NCI-H1417 treated with DMSO at 0.1 percent for 48 hours (cell line): ENCODE results near the gene SEC11C.

Experiments used
- DNase-seq: peaks from one replicate; lab custom pipeline; 2025; lab: John Stamatoyannopoulos, UW

The SEC11C gene

GRCh38 chr18:59145055-59145454 lies 5.4 kb downstream of the SEC11C start:
- no peak for DNase-seq

- peak; percentile 91 for DNase-seq
Measured at GRCh38 chr18:59148192-59148591, 8.5 kb downstream of the SEC11C start.

DNA sequence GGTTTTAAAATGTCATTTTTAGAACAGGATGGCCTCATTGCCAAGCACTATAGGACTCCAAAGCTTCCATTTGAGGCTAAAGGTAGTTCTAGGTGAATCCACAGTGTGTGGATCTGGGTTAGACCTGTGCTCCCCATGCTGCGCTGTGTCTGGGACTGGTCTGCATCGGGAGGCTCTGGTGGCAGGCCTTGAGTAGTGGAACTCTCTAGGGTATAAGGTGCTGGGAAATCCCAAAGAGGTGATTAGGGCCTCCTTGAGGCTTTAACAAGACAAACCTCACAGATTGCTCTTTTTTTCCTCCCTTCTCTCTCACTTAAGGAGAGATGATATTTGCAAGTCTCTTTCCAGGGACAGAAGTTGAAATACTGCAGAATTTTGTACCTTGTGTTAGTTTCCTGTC lies 9.3 kb downstream of the SEC11C start:
- DNase-seq, result no peak

DNA sequence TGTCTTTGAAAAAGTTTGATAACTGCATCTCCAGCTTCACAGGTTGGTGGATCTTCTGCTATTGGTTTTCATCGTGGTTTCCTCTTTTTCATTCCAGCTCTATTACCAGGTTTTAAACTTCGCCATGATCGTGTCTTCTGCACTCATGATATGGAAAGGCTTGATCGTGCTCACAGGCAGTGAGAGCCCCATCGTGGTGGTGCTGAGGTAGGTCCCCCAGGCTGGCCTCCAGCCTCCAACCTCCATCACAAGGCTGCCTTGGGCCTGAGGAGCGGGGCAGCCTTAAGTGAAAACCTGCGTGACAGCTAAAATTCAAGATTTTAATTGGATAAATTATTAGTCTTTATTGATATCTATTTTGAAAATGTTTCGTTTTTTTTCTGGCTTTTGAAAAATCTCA lies 9.7 kb downstream of the SEC11C start:
- no peak for DNase-seq

- no peak for DNase-seq
Measured at GRCh38 chr18:59150236-59150635, 10.6 kb downstream of the SEC11C start.

- no peak for DNase-seq
Measured at GRCh38 chr18:59155153-59155552, 15.5 kb downstream of the SEC11C start.

- DNase-seq, result no peak
Measured at GRCh38 chr18:59156316-59156715, 16.6 kb downstream of the SEC11C start.

DNA sequence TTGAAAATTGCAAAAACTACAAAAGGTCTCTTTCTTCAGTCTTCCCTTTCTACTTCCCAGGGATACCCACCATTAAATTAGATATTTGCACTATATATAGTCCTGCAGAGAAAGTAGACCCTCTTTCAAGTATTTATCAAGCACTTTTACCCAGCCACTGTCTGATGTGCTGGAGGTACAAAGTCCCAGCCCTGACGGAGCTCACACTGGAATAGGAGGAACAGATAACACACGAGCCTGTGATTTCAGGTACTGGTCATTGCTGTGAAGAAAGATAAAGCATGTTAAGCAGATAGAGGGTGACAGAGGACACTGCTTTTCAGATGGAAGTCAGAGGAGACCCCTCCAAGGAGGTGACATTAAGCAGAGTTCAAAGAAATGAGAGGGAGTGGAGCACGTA lies 19.6 kb downstream of the SEC11C start:
- DNase-seq, result no peak

DNA sequence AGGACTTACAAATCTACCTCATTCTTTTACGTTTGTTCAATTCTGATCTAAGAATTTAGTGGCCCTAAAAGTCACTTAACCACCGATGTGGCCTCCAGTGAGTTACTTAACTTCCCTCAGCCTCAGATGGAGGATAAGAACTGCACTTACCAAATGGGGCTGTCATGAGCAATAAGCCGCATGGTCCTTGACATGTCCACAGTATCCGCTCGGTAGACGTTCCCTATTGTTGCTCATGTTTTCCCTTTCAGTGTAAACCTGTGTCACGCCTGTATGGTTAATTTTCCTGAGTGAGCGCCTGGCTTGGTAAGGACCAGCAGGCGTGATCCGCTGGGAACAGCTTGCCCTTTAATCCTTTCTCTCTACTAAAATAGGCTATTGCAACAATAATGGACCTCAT lies 20.3 kb downstream of the SEC11C start:
- DNase-seq, result peak; percentile 37

GRCh38 chr18:59172664-59173249 lies 33.1 kb downstream of the SEC11C start:
- DNase-seq, result no peak

- DNase-seq, result no peak
Measured at GRCh38 chr18:59177485-59177884, 37.8 kb downstream of the SEC11C start.

DNA sequence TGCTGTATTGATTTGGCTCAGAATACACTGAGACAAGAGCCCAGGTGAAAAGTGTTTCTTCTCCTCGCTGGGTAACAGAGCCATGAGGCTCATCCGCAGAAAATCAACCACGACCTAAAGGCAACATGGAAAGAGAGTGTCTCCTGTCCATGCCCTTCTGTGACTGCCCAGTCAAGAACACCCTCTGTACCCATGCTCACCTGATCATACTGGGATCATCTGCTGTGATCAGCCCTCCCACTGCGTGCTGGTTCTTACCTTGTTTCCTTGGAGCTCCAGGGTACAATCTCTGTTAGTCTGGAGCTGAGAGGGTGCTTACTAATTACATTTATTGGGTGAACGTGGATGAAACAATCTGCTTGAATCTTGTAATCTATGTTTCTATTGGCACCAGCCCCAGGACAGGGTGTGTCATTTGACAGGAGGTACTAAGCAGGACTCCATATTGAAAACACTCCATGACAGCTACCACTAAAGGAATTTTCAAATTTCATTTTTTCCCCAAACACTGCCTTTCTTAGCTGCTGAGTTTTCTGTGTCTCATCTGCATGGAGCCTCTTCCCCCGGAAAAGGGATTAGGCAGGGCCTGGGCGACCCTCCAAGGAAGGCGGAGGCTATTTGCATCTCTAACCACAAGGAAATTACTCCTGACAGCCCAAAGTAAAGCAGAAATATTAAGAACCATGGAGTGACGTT lies 40.6 kb downstream of the SEC11C start:
- DNase-seq, result no peak

DNA sequence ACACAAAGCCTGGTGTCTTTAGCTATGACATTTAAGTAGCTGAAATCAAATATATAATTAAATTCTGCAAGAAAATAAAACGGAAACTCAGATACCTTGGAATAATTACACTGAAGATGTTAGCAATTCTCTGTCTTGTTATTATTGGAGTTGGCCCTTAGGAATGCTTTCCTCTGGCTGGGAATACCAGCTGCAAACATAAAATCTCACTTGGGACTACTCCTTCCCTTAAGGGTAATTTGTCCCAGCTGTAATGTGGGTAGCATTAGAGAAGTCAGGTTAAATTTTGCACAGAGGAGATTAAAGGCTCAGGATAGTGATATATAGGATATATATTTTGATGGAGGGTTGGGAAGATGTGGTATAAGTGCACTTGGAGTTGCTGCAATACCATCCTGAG lies 43.0 kb downstream of the SEC11C start:
- DNase-seq, result no peak

DNA sequence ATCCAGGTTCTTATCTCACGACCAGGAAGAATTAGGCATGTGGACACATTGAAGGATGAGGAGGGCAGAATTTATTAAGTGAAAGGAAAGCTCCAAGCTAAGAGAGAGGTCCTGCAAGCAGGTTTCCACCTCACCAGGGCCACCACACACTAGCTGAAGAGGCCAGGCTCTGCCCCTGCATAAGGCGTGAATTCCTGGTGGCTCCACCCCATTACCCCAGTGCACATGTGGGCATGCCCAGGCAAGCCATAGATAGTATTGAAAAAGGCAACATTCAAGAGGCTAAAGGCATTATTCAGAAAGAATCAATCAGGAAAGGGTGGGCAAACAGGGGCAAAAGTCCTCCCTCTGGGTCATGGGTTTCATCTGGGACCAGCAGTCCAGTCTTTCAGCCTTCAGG lies 49.3 kb downstream of the SEC11C start:
- DNase-seq, result no peak

GRCh38 chr18:59189746-59190145 lies 50.1 kb downstream of the SEC11C start:
- DNase-seq, result no peak

- DNase-seq, result no peak
Measured at GRCh38 chr18:59196161-59196725, 56.6 kb downstream of the SEC11C start.

DNA sequence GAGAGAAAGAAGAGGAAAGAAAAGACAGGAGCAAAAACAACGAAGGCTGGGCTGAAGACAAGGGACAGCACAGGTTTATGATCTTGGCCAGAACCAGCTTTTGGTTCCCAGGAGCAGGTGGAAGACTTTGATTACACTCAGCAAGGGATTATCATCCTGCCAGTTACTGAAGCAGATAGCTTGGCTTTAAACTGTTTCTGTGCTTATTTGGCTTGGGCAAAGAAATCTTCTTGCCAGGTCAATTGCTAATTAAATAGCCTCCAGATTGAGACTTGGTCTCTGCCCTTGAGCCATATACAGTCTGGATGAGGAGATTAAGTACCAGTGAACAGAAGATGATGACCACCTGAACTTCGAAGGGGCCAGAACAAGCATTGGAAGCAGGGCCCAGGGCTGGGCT lies 58.0 kb downstream of the SEC11C start:
- no peak for DNase-seq

DNA sequence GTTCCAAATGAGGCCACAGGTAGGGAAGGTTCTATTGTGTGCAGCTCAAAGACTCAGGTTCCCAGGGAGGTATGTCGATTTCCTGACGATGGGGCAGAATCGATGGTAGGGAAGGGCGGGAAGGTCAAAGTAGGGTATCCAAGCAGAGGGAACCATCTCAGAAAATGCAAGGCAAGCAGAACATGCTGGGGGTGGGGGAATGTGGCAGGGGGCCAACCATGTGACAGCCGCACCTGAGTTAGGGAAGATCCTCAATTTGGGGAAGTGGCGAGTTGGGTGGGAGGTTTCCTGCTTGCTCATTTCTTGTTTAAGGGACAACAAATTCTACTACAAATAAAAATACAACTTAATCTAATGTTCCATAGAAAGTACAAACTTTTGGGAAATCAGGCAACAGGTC lies 58.5 kb downstream of the SEC11C start:
- no peak for DNase-seq

DNA sequence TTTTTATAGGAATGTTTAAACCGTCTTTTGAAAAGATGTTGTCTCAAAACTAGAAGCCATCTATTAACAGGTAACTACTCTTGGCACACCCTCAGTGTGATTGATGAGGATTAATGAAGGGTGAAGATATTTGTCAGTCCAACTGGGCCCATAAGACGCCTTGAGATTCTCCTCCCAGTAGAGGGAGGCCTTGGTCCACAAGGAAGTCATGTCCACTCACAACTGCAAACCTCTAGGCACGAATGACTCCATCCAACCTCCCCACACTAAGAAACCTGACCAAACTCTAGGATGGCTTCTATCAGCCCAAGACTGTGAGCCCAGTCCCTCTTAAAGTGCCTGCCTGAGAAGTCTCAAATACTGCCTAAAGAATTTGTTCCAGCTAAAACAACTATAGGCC lies 61.1 kb downstream of the SEC11C start:
- no peak for DNase-seq

DNA sequence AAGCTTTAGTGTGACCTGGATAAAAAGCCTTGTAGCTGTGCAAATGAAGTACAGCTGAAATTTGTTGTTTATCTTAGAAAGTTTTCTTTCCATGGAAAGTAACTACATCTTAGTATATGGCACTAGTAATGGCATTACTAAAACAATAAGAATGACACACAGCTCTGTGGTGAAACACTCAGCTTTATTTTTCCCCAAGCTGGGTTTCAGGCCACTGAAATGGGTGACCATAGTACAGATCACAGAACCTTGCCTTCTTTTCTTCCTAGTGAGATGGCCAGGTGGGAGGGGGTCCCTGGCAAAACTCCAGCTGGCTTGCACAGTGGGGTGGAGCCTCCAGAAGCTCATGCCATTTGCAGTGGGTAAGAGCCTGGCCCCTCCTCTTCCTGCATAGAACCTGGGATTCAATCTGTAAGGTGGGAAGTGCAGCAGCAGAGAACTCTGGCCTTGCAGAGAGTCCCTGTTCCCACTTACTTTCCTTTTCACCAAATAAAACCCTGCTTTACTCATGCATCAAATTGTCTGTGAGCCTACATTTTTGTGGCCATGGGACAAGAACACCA lies 62.7 kb downstream of the SEC11C start:
- no peak for DNase-seq

GRCh38 chr18:59207506-59207905 lies 67.8 kb downstream of the SEC11C start:
- no peak for DNase-seq
